Measurements from ENCODE around the gene LDAF1. TPM values are rescaled to one million over a fixed set of nuclear protein-coding genes. Genes with fewer than 3 reads are reported as not detected.
"Not testable (repeated sequence)": the region's sequence is repeated elsewhere in the genome, so short reads cannot be mapped to it uniquely, and the experiment has no call there.

LDAF1 gene
- total RNA-seq, 4 donors from 2014 or later, result 96.2 to 211 (median 200) TPM

- H3K36me3 ChIP-seq, result peaks cover 76% of the 10 kb centered on the region
- TF ChIP-seq POLR2AphosphoS5 (IDR thresholded peaks at IDR 0.05) (no peak), CTCF (IDR thresholded peaks at IDR 0.05) (no peak), EP300 (IDR thresholded peaks at IDR 0.05) (no peak), POLR2A (IDR thresholded peaks at IDR 0.05) (no peak)
These were observed 10.9 kb downstream of the LDAF1 start for GRCh38 chr16:21169249-21169981.

GRCh38 chr16:21170116-21170515 is 11.6 kb downstream of the LDAF1 start:
- H3K27ac ChIP-seq; H3K9me3 ChIP-seq; DNase-seq (ENCODE audit: low spot score in 2 of 2); H3K4me1 ChIP-seq; H3K4me3 ChIP-seq; H3K27me3 ChIP-seq: not testable (repeated sequence)
- peaks cover 73% of the 10 kb centered on the region for H3K36me3 ChIP-seq
- WGBS, result 84% methylated on average over 8 of the region's 8 CpGs

More at GRCh38 chr16:21169249-21169981, 10.9 kb downstream of the LDAF1 start:
- Histone ChIP-seq H3K4me1 (peaks cover 9% of the 10 kb centered on the region), H3K4me3 (no peak overlapping the region), H3K27me3 (no peaks in the 10 kb centered on the region), H3K9me3 (no peaks in the 10 kb centered on the region), H3K27ac (no peak overlapping the region)
- WGBS, result 71% methylated on average over 5 of the region's 5 CpGs
- no peak for DNase-seq (ENCODE audit: low spot score in 2 of 2)

DNA sequence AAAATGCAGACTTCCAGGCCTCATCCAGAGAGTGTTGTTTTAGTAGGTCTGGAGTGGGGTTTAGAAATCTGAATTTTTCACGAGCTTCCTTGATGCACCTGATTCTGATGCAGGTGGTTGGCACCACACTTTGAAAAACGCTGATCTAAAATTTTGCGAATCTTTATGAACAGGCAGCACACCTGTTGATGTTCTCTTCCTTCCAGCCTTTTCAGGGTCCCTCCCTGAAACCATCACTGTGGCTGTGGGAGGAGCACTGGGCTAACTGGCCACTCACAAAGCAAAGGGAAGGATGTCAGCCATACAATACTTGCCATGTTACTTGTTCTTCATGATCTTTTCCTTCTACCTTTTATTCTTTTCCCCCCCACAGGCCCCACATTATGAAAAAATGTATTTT is 14.2 kb downstream of the LDAF1 start:
- H3K4me1 ChIP-seq, result peaks cover 8% of the 10 kb centered on the region
- H3K27ac ChIP-seq, result no peak overlapping the region
- no peak for TF ChIP-seq CTCF (IDR thresholded peaks at IDR 0.05)
- no peak for TF ChIP-seq POLR2AphosphoS5 (IDR thresholded peaks at IDR 0.05)
- TF ChIP-seq EP300 (IDR thresholded peaks at IDR 0.05), result no peak
- TF ChIP-seq POLR2A (IDR thresholded peaks at IDR 0.05), result no peak
- WGBS, result 81% methylated on average over 3 of the region's 3 CpGs
- DNase-seq (ENCODE audit: low spot score in 2 of 2), result no peak
- no peaks in the 10 kb centered on the region for H3K9me3 ChIP-seq
- peaks cover 70% of the 10 kb centered on the region for H3K36me3 ChIP-seq
- H3K27me3 ChIP-seq, result no peaks in the 10 kb centered on the region
- no peak overlapping the region for H3K4me3 ChIP-seq

- WGBS, result 92% methylated on average over 1 of the region's 1 CpG
- Histone ChIP-seq H3K27ac (no peak overlapping the region), H3K36me3 (peaks cover 84% of the 10 kb centered on the region), H3K4me1 (no peaks in the 10 kb centered on the region), H3K27me3 (no peaks in the 10 kb centered on the region), H3K9me3 (no peaks in the 10 kb centered on the region), H3K4me3 (no peak overlapping the region)
- DNase-seq (ENCODE audit: low spot score in 2 of 2), result no peak
- TF ChIP-seq POLR2AphosphoS5 (IDR thresholded peaks at IDR 0.05), result no peak
These were observed 16.9 kb downstream of the LDAF1 start for GRCh38 chr16:21175397-21175796.

- Histone ChIP-seq H3K4me3 (no peak overlapping the region), H3K27ac (no peak overlapping the region)
- 86% methylated on average over 13 of the region's 13 CpGs for WGBS
These were observed 20.9 kb downstream of the LDAF1 start for GRCh38 chr16:21179126-21179982.

More at GRCh38 chr16:21179126-21179982, 20.9 kb downstream of the LDAF1 start:
- no peak for DNase-seq (ENCODE audit: low spot score in 2 of 2)
- Histone ChIP-seq H3K4me1 (no peaks in the 10 kb centered on the region), H3K27me3 (no peaks in the 10 kb centered on the region), H3K9me3 (no peaks in the 10 kb centered on the region), H3K36me3 (peaks cover 68% of the 10 kb centered on the region)
- TF ChIP-seq CTCF (IDR thresholded peaks at IDR 0.05) (no peak), POLR2AphosphoS5 (IDR thresholded peaks at IDR 0.05) (no peak), POLR2A (IDR thresholded peaks at IDR 0.05) (no peak), EP300 (IDR thresholded peaks at IDR 0.05) (no peak)
